Renal cortex interstitium (tissue), 15 donors: ENCODE results near the gene RNF115. TPM values are rescaled to one million over a fixed set of nuclear protein-coding genes. Genes with fewer than 3 reads are reported as not detected.

ENCODE experiments used
- DNase-seq, 11 donors: peaks; one replicate each; pipeline ENCODE4 v3.0.0-alpha.2; 2013; ENCODE audit warnings: low read depth in 9 of 11, low spot score in 4 of 11; ENCODE audit errors: extremely low read depth in 1 of 11
- long read RNA-seq, 16 experiments: transcript quantifications; one replicate each; lab custom pipeline, GENCODE V29; 2026
- polyA plus RNA-seq, 3 donors: library from polyadenylated mRNA; unstranded; fragments of 120-200 nt; gene quantifications; one replicate each; pipeline ENCODE4 v1.2.1, GENCODE V29; 2013; ENCODE audit not compliant: insufficient read length in 3 of 3

Gene RNF115
- polyA plus RNA-seq: 10 to 100 TPM; 13.2 to 22.0 (median 16.7) TPM
- long read RNA-seq, donor 1, full-length matches to known transcripts: 5 of 10 reads
- long read RNA-seq, donor 1, partial matches to known transcripts: 5 of 10 reads
- long read RNA-seq, donor 1, other reads (novel, unspliced or antisense): 0 of 10 reads
- long read RNA-seq, donor 2, full-length matches to known transcripts: 6 of 6 reads
- long read RNA-seq, donor 2, partial matches to known transcripts: 0 of 6 reads
- long read RNA-seq, donor 2, other reads (novel, unspliced or antisense): 0 of 6 reads
- long read RNA-seq, donor 3, full-length matches to known transcripts: 10 of 10 reads
- long read RNA-seq, donor 3, partial matches to known transcripts: 0 of 10 reads
- long read RNA-seq, donor 3, other reads (novel, unspliced or antisense): 0 of 10 reads
- long read RNA-seq, donor 4, full-length matches to known transcripts: 9 of 9 reads
- long read RNA-seq, donor 4, partial matches to known transcripts: 0 of 9 reads
- long read RNA-seq, donor 4, other reads (novel, unspliced or antisense): 0 of 9 reads
- long read RNA-seq, donor 5: 0 reads
- long read RNA-seq, donor 6, full-length matches to known transcripts: 8 of 8 reads
- long read RNA-seq, donor 6, partial matches to known transcripts: 0 of 8 reads
- long read RNA-seq, donor 6, other reads (novel, unspliced or antisense): 0 of 8 reads
- long read RNA-seq, donor 7, full-length matches to known transcripts: 9 of 9 reads
- long read RNA-seq, donor 7, partial matches to known transcripts: 0 of 9 reads
- long read RNA-seq, donor 7, other reads (novel, unspliced or antisense): 0 of 9 reads
- long read RNA-seq, donor 8, full-length matches to known transcripts: 6 of 13 reads
- long read RNA-seq, donor 8, partial matches to known transcripts: 7 of 13 reads
- long read RNA-seq, donor 8, other reads (novel, unspliced or antisense): 0 of 13 reads
- long read RNA-seq, donor 9, full-length matches to known transcripts: 5 of 19 reads
- long read RNA-seq, donor 9, partial matches to known transcripts: 8 of 19 reads
- long read RNA-seq, donor 9, other reads (novel, unspliced or antisense): 6 of 19 reads
- long read RNA-seq, donor 10, full-length matches to known transcripts: 10 of 10 reads
- long read RNA-seq, donor 10, partial matches to known transcripts: 0 of 10 reads
- long read RNA-seq, donor 10, other reads (novel, unspliced or antisense): 0 of 10 reads
- long read RNA-seq, donor 11, full-length matches to known transcripts: 6 of 6 reads
- long read RNA-seq, donor 11, partial matches to known transcripts: 0 of 6 reads
- long read RNA-seq, donor 11, other reads (novel, unspliced or antisense): 0 of 6 reads
- long read RNA-seq, donor 12, full-length matches to known transcripts: 3 of 3 reads
- long read RNA-seq, donor 12, partial matches to known transcripts: 0 of 3 reads
- long read RNA-seq, donor 12, other reads (novel, unspliced or antisense): 0 of 3 reads
- long read RNA-seq, donor 13, full-length matches to known transcripts: 14 of 247 reads
- long read RNA-seq, donor 13, partial matches to known transcripts: 185 of 247 reads
- long read RNA-seq, donor 13, other reads (novel, unspliced or antisense): 48 of 247 reads
- long read RNA-seq, donor 14, full-length matches to known transcripts: 6 of 6 reads
- long read RNA-seq, donor 14, partial matches to known transcripts: 0 of 6 reads
- long read RNA-seq, donor 14, other reads (novel, unspliced or antisense): 0 of 6 reads
- long read RNA-seq, donor 15, full-length matches to known transcripts: 1 of 1 reads
- long read RNA-seq, donor 15, partial matches to known transcripts: 0 of 1 reads
- long read RNA-seq, donor 15, other reads (novel, unspliced or antisense): 0 of 1 reads
- long read RNA-seq, donor 16, full-length matches to known transcripts: 19 of 19 reads
- long read RNA-seq, donor 16, partial matches to known transcripts: 0 of 19 reads
- long read RNA-seq, donor 16, other reads (novel, unspliced or antisense): 0 of 19 reads

GRCh38 chr1:145823565-145824498 is at the start of gene RNF115, which contains the start of gene POLR3C:
RNF115 (minus strand) TSS chr1:145824095; CDS start chr1:145823873, 222 bp downstream.
POLR3C (plus strand) TSS chr1:145824200; CDS start chr1:145825777, 1,577 bp downstream.
- peak; percentile 64 to 90 (median 81) for DNase-seq

- peak in 5 of 11 donors; percentile 20 to 40 (median 27) for DNase-seq
Measured at GRCh38 chr1:145871994-145872924, 48.4 kb upstream of the RNF115 start.

GRCh38 chr1:145868232-145868631 is 44.3 kb upstream of the RNF115 start:
- no peak for DNase-seq

- DNase-seq: no peak
Measured at GRCh38 chr1:145863282-145864018, 39.6 kb upstream of the RNF115 start.

- DNase-seq: peak; percentile 70 to 90 (median 84)
Measured at GRCh38 chr1:145859491-145860023, 35.7 kb upstream of the RNF115 start.

- DNase-seq: peak; percentile 77 to 92 (median 91)
Measured at GRCh38 chr1:145858901-145859490, 35.1 kb upstream of the RNF115 start, which contains the start of gene PIAS3. PIAS3 (minus strand) TSS chr1:145859081; CDS start chr1:145858990, 91 bp downstream.

GRCh38 chr1:145858238-145858900 is 34.5 kb upstream of the RNF115 start:
- peak in 3 of 11 donors; percentile 11 to 20 (median 17) for DNase-seq

- no peak for DNase-seq
Measured at GRCh38 chr1:145857170-145857569, 33.3 kb upstream of the RNF115 start.

GRCh38 chr1:145855426-145855948 is 31.6 kb upstream of the RNF115 start:
- DNase-seq: no peak

GRCh38 chr1:145849356-145850160 is 25.7 kb upstream of the RNF115 start:
- no peak for DNase-seq

GRCh38 chr1:145847827-145848226 is 23.9 kb upstream of the RNF115 start:
- no peak for DNase-seq

- DNase-seq: peak in 4 of 11 donors; percentile 15 to 43 (median 26)
Measured at GRCh38 chr1:145846201-145846612, 22.3 kb upstream of the RNF115 start.
